PC-9 (cell line): Measurements from ENCODE around the gene CDKN1C. TPM values are rescaled to one million over a fixed set of nuclear protein-coding genes. Genes with fewer than 3 reads are reported as not detected.

Experiments
- BruUV-seq: library from RNA; stranded (reverse); fragments of 400-500 nt; replicated peaks from 2 replicates; lab custom pipeline; 2021; lab: Mats Ljungman, UMichigan
- CTCF ChIA-PET: fragments of 300-600 bp; sonication (Branson Sonifier 250); formaldehyde crosslinking; loops from one replicate; lab custom pipeline; 2022; ENCODE audit warnings: antibody characterized with exemption; lab: Charles Lee
- POLR2A ChIA-PET: fragments of 300-600 bp; sonication (Branson Sonifier 250); formaldehyde crosslinking; loops from one replicate; lab custom pipeline; 2022; ENCODE audit warnings: antibody characterized with exemption; ENCODE audit not compliant: unreplicated experiment; lab: Charles Lee
- DNase-seq, 2 experiments: peaks; one replicate each; pipeline versions ENCODE4 v3.0.0 to v3.0.0-alpha.2; 2015 to 2022; ENCODE audit warnings: mixed read lengths in 1 of 2
- H2AFZ ChIP-seq: fragments of 200-600 bp; sonication (generic); 2 replicates; pipeline ENCODE4 v1.8.1; 2017; ENCODE audit warnings: antibody characterized with exemption
- H3F3A ChIP-seq: fragments of 200-600 bp; sonication (generic); 2 replicates; pipeline ENCODE4 v1.8.1; 2017; ENCODE audit warnings: antibody characterized with exemption, mild to moderate bottlenecking, low read depth; ENCODE audit not compliant: insufficient read depth
- H3K27ac ChIP-seq: fragments of 200-600 bp; sonication (generic); 2 replicates; pipeline ENCODE4 v1.6.1; 2016; ENCODE audit warnings: mixed run types
- H3K27me3 ChIP-seq: fragments of 200-600 bp; sonication (generic); 2 replicates; pipeline ENCODE4 v1.6.1; 2016; ENCODE audit warnings: low read depth, mixed run types; ENCODE audit not compliant: insufficient read depth
- H3K36me3 ChIP-seq: fragments of 200-600 bp; sonication (generic); 2 replicates; pipeline ENCODE4 v1.6.1; 2016; ENCODE audit warnings: low read depth, mixed run types
- H3K4me1 ChIP-seq: fragments of 200-600 bp; sonication (generic); replicated peaks from 2 replicates; pipeline ENCODE4 v1.6.1; 2016; ENCODE audit warnings: mixed run types; ENCODE audit not compliant: insufficient read depth
- H3K4me2 ChIP-seq: fragments of 200-600 bp; sonication (generic); 2 replicates; pipeline ENCODE4 v1.6.1; 2017; ENCODE audit warnings: mixed run types
- H3K4me3 ChIP-seq: fragments of 200-600 bp; sonication (generic); 2 replicates; pipeline ENCODE4 v1.6.1; 2016; ENCODE audit warnings: mixed run types
- H3K79me2 ChIP-seq: fragments of 200-600 bp; sonication (generic); 2 replicates; pipeline ENCODE4 v1.6.1; 2017; ENCODE audit warnings: low read depth, mixed run types
- H3K9me2 ChIP-seq: fragments of 200-600 bp; sonication (generic); 2 replicates; pipeline ENCODE4 v1.8.1; 2017; ENCODE audit warnings: mild to moderate bottlenecking; ENCODE audit not compliant: insufficient read depth
- H3K9me3 ChIP-seq: fragments of 200-600 bp; sonication (generic); 2 replicates; pipeline ENCODE4 v1.8.1; 2016; ENCODE audit warnings: low read depth; ENCODE audit not compliant: insufficient read depth
- H4K20me1 ChIP-seq: fragments of 200-600 bp; sonication (generic); 2 replicates; pipeline ENCODE4 v1.8.1; 2017; ENCODE audit not compliant: insufficient read depth
- CTCF ChIP-seq: fragments of 200-600 bp; sonication (generic); conservative IDR thresholded peaks from 2 replicates; pipeline ENCODE4 v1.6.1; 2017; ENCODE audit warnings: mixed run types, antibody characterized with exemption, mild to moderate bottlenecking, moderate library complexity
- EZH2 ChIP-seq: fragments of 200-600 bp; sonication (generic); IDR thresholded peaks from 2 replicates; pipeline ENCODE4 v1.8.0; 2017; ENCODE audit warnings: antibody characterized with exemption, low read depth
- intact Hi-C: fragments of 100-400 bp; cut with micrococcal nuclease; formaldehyde crosslinking; loops from one replicate; pipeline ENCODE4 v1.10.0; 2022; ENCODE audit not compliant: unreplicated experiment
- total RNA-seq: library from RNA; stranded (reverse); gene quantifications from 2 replicates; pipeline ENCODE4 v1.2.3, GENCODE V29; 2021

The CDKN1C gene
- total RNA-seq, 1 experiment from 2014 or later = 5.1 TPM

- Histone ChIP-seq H3K79me2 (no peaks in the 10 kb centered on the region), H3K27me3 (no peaks in the 10 kb centered on the region), H3F3A (no peaks in the 10 kb centered on the region), H3K4me1 (peaks cover 8% of the 10 kb centered on the region; the same call in 1 of the 2 replicates), H3K27ac (no peak overlapping the region), H3K9me2 (no peaks in the 10 kb centered on the region), H2AFZ (no peak overlapping the region), H3K4me3 (no peak overlapping the region), H3K9me3 (no peaks in the 10 kb centered on the region), H4K20me1 (no peaks in the 10 kb centered on the region), H3K4me2 (no peak overlapping the region), H3K36me3 (no peaks in the 10 kb centered on the region)
- CTCF ChIA-PET = interaction anchor here (0.6 to 1.7 kb wide), 4 partner anchors 42 to 354 kb away, joined by 5 to 11 read pairs (median 9); no protein-coding TSS in a partner anchor
- intact Hi-C loops = loop anchor here (5.0 kb wide), 2 partner anchors 60 to 520 kb away; no protein-coding TSS in a partner anchor
- no peak for DNase-seq
- POLR2A ChIA-PET = interaction anchor here (0.6 kb wide), 1 partner anchor 354 kb away, joined by 5 read pairs; no protein-coding TSS in a partner anchor
- no TSS peak for BruUV-seq
- TF ChIP-seq CTCF (no peak), EZH2 (no peak)
These were observed 2.1 kb upstream of the CDKN1C start for GRCh38 chr11:2887515-2888195.

GRCh38 chr11:2886936-2887335, 1.4 kb upstream of the CDKN1C start:
- TF ChIP-seq EZH2 (no peak), CTCF (no peak)
- intact Hi-C loops = loop anchor here (5.0 kb wide), 2 partner anchors 60 to 520 kb away; no protein-coding TSS in a partner anchor
- CTCF ChIA-PET = interaction anchor here (1.7 kb wide), 1 partner anchor 353 kb away, joined by 9 read pairs; no protein-coding TSS in a partner anchor

GRCh38 chr11:2886191-2886894, 768 bp upstream of the CDKN1C start:
- H3K27me3 ChIP-seq = no peaks in the 10 kb centered on the region

More at GRCh38 chr11:2886936-2887335, 1.4 kb upstream of the CDKN1C start:
- H2AFZ ChIP-seq = no peak overlapping the region
- no peak overlapping the region for H3K4me3 ChIP-seq
- POLR2A ChIA-PET = no interaction called here
- no peaks in the 10 kb centered on the region for H3K79me2 ChIP-seq
- no peak for DNase-seq
- no TSS peak for BruUV-seq
- H3K36me3 ChIP-seq = no peaks in the 10 kb centered on the region
- peaks cover 4% of the 10 kb centered on the region; the same call in 1 of the 2 replicates for H3K4me1 ChIP-seq
- H3K9me3 ChIP-seq = no peaks in the 10 kb centered on the region
- H3K4me2 ChIP-seq = no peak overlapping the region
- H3K9me2 ChIP-seq = no peaks in the 10 kb centered on the region
- no peaks in the 10 kb centered on the region for H3K27me3 ChIP-seq
- H4K20me1 ChIP-seq = no peaks in the 10 kb centered on the region
- no peaks in the 10 kb centered on the region for H3F3A ChIP-seq
- no peak overlapping the region for H3K27ac ChIP-seq

More at GRCh38 chr11:2886191-2886894, 768 bp upstream of the CDKN1C start:
- no peak for TF ChIP-seq EZH2
- no peak for TF ChIP-seq CTCF
- Histone ChIP-seq H3K4me2 (no peak overlapping the region), H3K4me1 (no peaks in the 10 kb centered on the region), H3K27ac (no peak overlapping the region), H4K20me1 (no peaks in the 10 kb centered on the region), H2AFZ (no peak overlapping the region), H3K36me3 (no peaks in the 10 kb centered on the region), H3K79me2 (no peaks in the 10 kb centered on the region), H3K4me3 (no peak overlapping the region), H3K9me3 (no peaks in the 10 kb centered on the region), H3F3A (no peaks in the 10 kb centered on the region), H3K9me2 (no peaks in the 10 kb centered on the region)
- ChIA-PET POLR2A (no interaction called here), CTCF (interaction anchor here (0.6 kb wide), 1 partner anchor 184 kb away, joined by 5 read pairs; no protein-coding TSS in a partner anchor)
- DNase-seq = no peak
- no TSS peak for BruUV-seq
- intact Hi-C loops = loop anchor here (5.0 kb wide), 2 partner anchors 59 to 521 kb away; no protein-coding TSS in a partner anchor
